Measurements from ENCODE around the gene CTH. TPM values are rescaled to one million over a fixed set of nuclear protein-coding genes. Genes with fewer than 3 reads are reported as not detected.

CTH gene
- total RNA-seq, 1 donor from 2014 or later = 5.0 TPM

DNA sequence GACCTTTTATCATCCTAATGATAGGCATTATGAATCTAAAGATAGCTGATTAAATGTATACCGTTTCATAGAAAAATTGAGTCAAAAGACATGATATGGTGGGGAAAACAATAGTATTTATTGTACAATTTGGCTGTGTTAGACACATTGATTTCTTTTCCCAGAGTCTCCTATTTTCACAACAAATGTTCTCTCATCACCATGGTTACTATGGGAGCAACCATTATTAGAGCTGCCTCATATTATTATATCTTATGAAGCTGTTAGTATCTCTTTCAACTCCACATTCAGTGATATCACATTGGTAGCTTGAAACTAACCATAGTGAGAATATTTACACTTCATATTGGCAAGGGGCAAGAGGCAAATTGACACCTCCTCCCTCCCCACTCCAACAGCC lies 10.7 kb upstream of the CTH start:
- intact Hi-C loops (cut with DNase I) = no loop called here
- Histone ChIP-seq H3K27me3 (ENCODE audit: low read depth) (no peaks in the 10 kb centered on the region), H3K9me3 (no peaks in the 10 kb centered on the region), H3K4me1 (no peaks in the 10 kb centered on the region), H3K4me3 (no peak overlapping the region), H3K36me3 (no peaks in the 10 kb centered on the region), H3K27ac (no peak overlapping the region)
- no peak for ATAC-seq
- DNase-seq = no peak
- no peak for TF ChIP-seq CTCF (IDR thresholded peaks at IDR 0.05)

DNA sequence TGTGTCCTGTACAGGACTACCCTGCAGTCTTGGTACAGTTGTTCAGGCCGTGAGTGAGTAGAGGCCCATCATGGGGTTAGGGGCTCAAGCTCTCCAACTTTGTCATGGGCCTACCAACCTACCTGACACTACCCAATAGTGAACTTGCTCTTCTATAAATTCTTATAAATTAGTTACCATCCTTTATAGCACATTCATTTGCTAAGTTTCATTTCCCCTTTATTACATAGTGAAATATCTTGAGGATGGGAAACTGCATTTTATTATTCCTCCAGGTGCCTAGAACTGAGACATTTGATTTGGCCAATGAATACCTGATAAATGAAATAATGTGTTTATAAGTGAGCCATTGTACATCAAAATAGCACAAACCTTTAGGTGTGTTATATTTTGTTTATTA lies 9.1 kb upstream of the CTH start:
- ATAC-seq (no peak), DNase-seq (no peak)
- Histone ChIP-seq H3K4me1 (no peaks in the 10 kb centered on the region), H3K4me3 (no peak overlapping the region), H3K9me3 (no peaks in the 10 kb centered on the region), H3K27ac (no peak overlapping the region), H3K27me3 (ENCODE audit: low read depth) (no peaks in the 10 kb centered on the region), H3K36me3 (no peaks in the 10 kb centered on the region)
- intact Hi-C loops (cut with DNase I) = no loop called here
- no peak for TF ChIP-seq CTCF (IDR thresholded peaks at IDR 0.05)

GRCh38 chr1:70403759-70404158 lies 7.3 kb upstream of the CTH start:
- Histone ChIP-seq H3K4me3 (no peak overlapping the region), H3K9me3 (no peaks in the 10 kb centered on the region), H3K27ac (no peak overlapping the region), H3K27me3 (ENCODE audit: low read depth) (no peaks in the 10 kb centered on the region), H3K36me3 (no peaks in the 10 kb centered on the region), H3K4me1 (no peaks in the 10 kb centered on the region)
- TF ChIP-seq CTCF (IDR thresholded peaks at IDR 0.05) = no peak
- DNase-seq (no peak), ATAC-seq (no peak)
- intact Hi-C loops (cut with DNase I) = no loop called here

GRCh38 chr1:70405780-70406416 lies 5.2 kb upstream of the CTH start:
- intact Hi-C loops (cut with DNase I) = no loop called here
- TF ChIP-seq CTCF (IDR thresholded peaks at IDR 0.05) = no peak
- ATAC-seq (no peak), DNase-seq (no peak)
- peaks cover 6% of the 10 kb centered on the region for H3K4me1 ChIP-seq
- no peaks in the 10 kb centered on the region for H3K27me3 ChIP-seq (ENCODE audit: low read depth)
- H3K27ac ChIP-seq = no peak overlapping the region
- no peak overlapping the region for H3K4me3 ChIP-seq
- no peaks in the 10 kb centered on the region for H3K9me3 ChIP-seq
- no peaks in the 10 kb centered on the region for H3K36me3 ChIP-seq

DNA sequence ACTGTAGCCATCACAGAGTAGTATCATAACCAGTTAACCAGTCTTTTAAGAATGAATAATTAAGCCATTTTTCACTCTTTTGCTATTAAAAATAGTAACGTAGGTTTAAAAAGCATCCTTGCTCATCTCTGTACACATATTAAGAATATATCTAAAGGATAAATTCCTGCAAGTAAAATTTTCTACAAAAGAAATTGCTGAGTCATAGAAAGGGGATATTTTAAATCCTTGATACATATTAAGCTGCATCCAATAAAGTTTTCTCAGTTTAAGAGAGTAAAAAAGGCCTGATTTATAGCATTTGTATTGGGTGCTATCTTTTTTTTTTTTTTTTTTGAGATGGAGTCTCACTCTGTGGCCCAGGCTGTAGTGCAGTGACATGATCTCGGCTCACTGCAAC lies 1.9 kb upstream of the CTH start:
- H3K27me3 ChIP-seq (ENCODE audit: low read depth) = no peaks in the 10 kb centered on the region
- ATAC-seq (no peak), DNase-seq (no peak)
- no peaks in the 10 kb centered on the region for H3K36me3 ChIP-seq
- H3K4me1 ChIP-seq = peaks cover 13% of the 10 kb centered on the region
- intact Hi-C loops (cut with DNase I) = no loop called here
- H3K27ac ChIP-seq = no peak overlapping the region
- no peak overlapping the region for H3K4me3 ChIP-seq
- no peaks in the 10 kb centered on the region for H3K9me3 ChIP-seq
- TF ChIP-seq CTCF (IDR thresholded peaks at IDR 0.05) = no peak

Measured in lower lobe of right lung (tissue), 2 donors.